H9 (cell line): ENCODE data around the gene ZDHHC17. TPM values are rescaled to one million over a fixed set of nuclear protein-coding genes. Genes with fewer than 3 reads are reported as not detected.

Experiments
- DNase-seq: peaks from one replicate; pipeline ENCODE4 v3.0.0-alpha.2; 2017
- H2AFZ ChIP-seq: one replicate; pipeline ENCODE4 v1.6.1; 2013; ENCODE audit warnings: mild to moderate bottlenecking, low read length, control low read depth, moderate library complexity
- H2AK5ac ChIP-seq: 2 replicates; pipeline ENCODE4 v1.6.1; 2013; ENCODE audit warnings: low read length, control low read depth, mixed read lengths; ENCODE audit not compliant: insufficient read length
- H2BK120ac ChIP-seq: one replicate; pipeline ENCODE4 v1.6.1; 2013; ENCODE audit warnings: low read depth, mild to moderate bottlenecking, low read length, control low read depth, inconsistent platforms; ENCODE audit not compliant: poor library complexity, severe bottlenecking
- H2BK12ac ChIP-seq: 2 replicates; pipeline ENCODE4 v1.6.1; 2013; ENCODE audit warnings: low read length, control low read depth, mixed read lengths, low read depth; ENCODE audit not compliant: insufficient read length
- H2BK15ac ChIP-seq: 2 replicates; pipeline ENCODE4 v1.6.1; 2013; ENCODE audit warnings: low read depth, low read length, control low read depth
- H2BK20ac ChIP-seq: one replicate; pipeline ENCODE4 v1.6.1; 2013; ENCODE audit warnings: low read depth, mild to moderate bottlenecking, low read length, control low read depth, inconsistent platforms; ENCODE audit not compliant: poor library complexity, severe bottlenecking
- H2BK5ac ChIP-seq: 2 replicates; pipeline ENCODE4 v1.6.1; 2013; ENCODE audit warnings: low read length, control low read depth, mixed read lengths; ENCODE audit not compliant: insufficient read length
- H3K14ac ChIP-seq: 2 replicates; pipeline ENCODE4 v1.6.1; 2013; ENCODE audit warnings: low read length, control low read depth; ENCODE audit not compliant: insufficient read depth
- H3K18ac ChIP-seq: 2 replicates; pipeline ENCODE4 v1.6.1; 2013; ENCODE audit warnings: low read depth, mild to moderate bottlenecking, mixed read lengths, low read length, control low read depth; ENCODE audit not compliant: insufficient read length
- H3K23ac ChIP-seq: 2 replicates; pipeline ENCODE4 v1.6.1; 2013; ENCODE audit warnings: low read length, control low read depth, mixed read lengths, low read depth; ENCODE audit not compliant: insufficient read length
- H3K23me2 ChIP-seq: 2 replicates; pipeline ENCODE4 v1.6.1; 2013; ENCODE audit warnings: low read depth, mild to moderate bottlenecking, mixed read lengths, low read length, control low read depth; ENCODE audit not compliant: insufficient read length, poor library complexity, severe bottlenecking
- H3K27ac ChIP-seq: 2 replicates; pipeline ENCODE4 v1.5.1; 2013; ENCODE audit warnings: low read length, control low read depth, mixed read lengths, low read depth; ENCODE audit not compliant: insufficient read length
- H3K27me3 ChIP-seq: 2 replicates; pipeline ENCODE4 v1.6.1; 2013; ENCODE audit warnings: low read length, control low read depth, inconsistent platforms; ENCODE audit not compliant: insufficient read depth
- H3K4ac ChIP-seq: 2 replicates; pipeline ENCODE4 v1.6.1; 2013; ENCODE audit warnings: low read depth, mild to moderate bottlenecking, control low read depth, inconsistent platforms, low read length, moderate library complexity
- H3K4me1 ChIP-seq: 2 replicates; pipeline ENCODE4 v1.6.1; 2013; ENCODE audit warnings: low read length, control low read depth, inconsistent platforms; ENCODE audit not compliant: insufficient read depth
- H3K4me2 ChIP-seq: 2 replicates; pipeline ENCODE4 v1.6.1; 2013; ENCODE audit warnings: low read length, control low read depth, mixed read lengths; ENCODE audit not compliant: insufficient read length, insufficient read depth
- H3K56ac ChIP-seq: 2 replicates; pipeline ENCODE4 v1.6.1; 2013; ENCODE audit warnings: low read depth, mild to moderate bottlenecking, mixed read lengths, low read length, control low read depth; ENCODE audit not compliant: insufficient read length
- H3K79me1 ChIP-seq: 2 replicates; pipeline ENCODE4 v1.6.1; 2013; ENCODE audit warnings: low read depth, mild to moderate bottlenecking, moderate library complexity, low read length, control low read depth, inconsistent platforms; ENCODE audit not compliant: insufficient read depth, poor library complexity, severe bottlenecking
- H3K79me2 ChIP-seq: 2 replicates; pipeline ENCODE4 v1.6.1; 2013; ENCODE audit warnings: low read length, control low read depth, inconsistent platforms; ENCODE audit not compliant: insufficient read depth
- H3K9ac ChIP-seq: 2 replicates; pipeline ENCODE4 v1.6.1; 2013; ENCODE audit warnings: low read length, control low read depth, mixed read lengths; ENCODE audit not compliant: insufficient read length; ENCODE audit errors: extremely low read depth
- H3K9me3 ChIP-seq: one replicate; pipeline ENCODE4 v1.6.1; 2013; ENCODE audit warnings: low read depth, low read length, inconsistent platforms; ENCODE audit not compliant: control insufficient read depth
- H3T11ph ChIP-seq: one replicate; pipeline ENCODE4 v1.6.1; 2013; ENCODE audit warnings: mild to moderate bottlenecking, low read length, control low read depth, inconsistent platforms
- H4K20me1 ChIP-seq: one replicate; pipeline ENCODE4 v1.6.1; 2013; ENCODE audit not compliant: control insufficient read depth, insufficient read length, insufficient read depth
- H4K5ac ChIP-seq: 2 replicates; pipeline ENCODE4 v1.6.1; 2013; ENCODE audit warnings: low read depth, mild to moderate bottlenecking, mixed read lengths, low read length, control low read depth; ENCODE audit not compliant: insufficient read length
- H4K8ac ChIP-seq: replicated peaks from 2 replicates; pipeline ENCODE4 v1.6.1; 2013; ENCODE audit warnings: low read length, control low read depth, mixed read lengths, low read depth; ENCODE audit not compliant: insufficient read length
- H4K91ac ChIP-seq: 2 replicates; pipeline ENCODE4 v1.6.1; 2013; ENCODE audit warnings: low read depth, mild to moderate bottlenecking, moderate library complexity, mixed read lengths, low read length, control low read depth; ENCODE audit not compliant: insufficient read length
- H3K27ac Mint-ChIP-seq, 3 experiments: 2 replicates in 2 of 3; 3 replicates in 1 of 3; pipeline ENCODE4 v1.8.0; 2020 to 2021; ENCODE audit warnings: mixed read lengths in 3 of 3, mild to moderate bottlenecking in 1 of 3, moderate library complexity in 1 of 3
- H3K27me3 Mint-ChIP-seq: 2 replicates; pipeline ENCODE4 v1.8.0; 2021; ENCODE audit warnings: low read depth, mild to moderate bottlenecking, moderate library complexity, mixed read lengths
- H3K36me3 Mint-ChIP-seq, 3 experiments: 2 replicates in 2 of 3; 3 replicates in 1 of 3; pipeline ENCODE4 v1.8.0; 2020 to 2021; ENCODE audit warnings: low read depth in 3 of 3, mixed read lengths in 3 of 3; ENCODE audit not compliant: insufficient read depth in 1 of 3
- H3K4me1 Mint-ChIP-seq, 2 experiments: 2 replicates each; pipeline ENCODE4 v1.8.0; 2020; ENCODE audit warnings: mixed read lengths in 2 of 2
- H3K4me3 Mint-ChIP-seq, 2 experiments: 2 replicates in 1 of 2; 3 replicates in 1 of 2; pipeline ENCODE4 v1.8.0; 2020 to 2021; ENCODE audit warnings: mild to moderate bottlenecking in 2 of 2, mixed read lengths in 2 of 2, moderate library complexity in 1 of 2
- H3K9me3 Mint-ChIP-seq, 2 experiments: 2 replicates in 1 of 2; 3 replicates in 1 of 2; pipeline ENCODE4 v1.8.0; 2020; ENCODE audit warnings: mild to moderate bottlenecking in 2 of 2, mixed read lengths in 2 of 2, moderate library complexity in 1 of 2
- CTCF ChIP-seq: fragments of 200-600 bp; sonication (generic); conservative IDR thresholded peaks from 3 replicates; pipeline ENCODE4 v1.8.0; 2021; ENCODE audit warnings: antibody characterized with exemption, mild to moderate bottlenecking
- WGBS: extraction: QIAGEN DNeasy Blood & Tissue Kit; methylation state at CpG from one replicate; pipeline ENCODE4 v1.1.7; 2013; ENCODE audit warnings: missing lambda C conversion rate, low lambda C conversion rate, mixed read lengths; ENCODE audit not compliant: insufficient read length; ENCODE audit errors: extremely low coverage; 5-methylcytosine and 5-hydroxymethylcytosine counted together
- total RNA-seq: library from RNA; stranded (reverse); gene quantifications from 2 replicates; pipeline ENCODE4 v1.2.1, GENCODE V29; 2021

The ZDHHC17 gene
- total RNA-seq, 1 experiment from 2014 or later = 32.6 TPM

- Mint-ChIP-seq H3K27me3 (no peaks in the 10 kb centered on the region; the same call in 1 of the 2 replicates), H3K9me3 (no peaks in the 10 kb centered on the region), H3K27ac (no peak overlapping the region), H3K4me3 (no peak overlapping the region), H3K36me3 (peaks cover 0 to 12% (median 6%) of the 10 kb centered on the region in 3 experiments; a peak in 5 of 7 replicates), H3K4me1 (peaks cover 20 to 24% of the 10 kb centered on the region in 2 experiments)
- no peak overlapping the region for H3K14ac ChIP-seq
- no peaks in the 10 kb centered on the region for H3K27me3 ChIP-seq
- TF ChIP-seq CTCF = no peak
- H3K9me3 ChIP-seq = no peaks in the 10 kb centered on the region
- H3K9ac ChIP-seq = no peak overlapping the region
- no peak overlapping the region for H3K18ac ChIP-seq
- no peak overlapping the region for H3K27ac ChIP-seq
- H3K23me2 ChIP-seq = peaks cover 5% of the 10 kb centered on the region
- no peak overlapping the region for H4K5ac ChIP-seq
- H2BK5ac ChIP-seq = no peak overlapping the region
- H3K4ac ChIP-seq = no peak overlapping the region
- H2AFZ ChIP-seq = no peak overlapping the region
- 100% methylated on average over 2 of the region's 3 CpGs for WGBS
- H3K56ac ChIP-seq = no peak overlapping the region
- H4K8ac ChIP-seq = no peak overlapping the region
- H3K79me2 ChIP-seq = peaks cover 32% of the 10 kb centered on the region
- H4K20me1 ChIP-seq = no peaks in the 10 kb centered on the region
- no peak overlapping the region for H2BK120ac ChIP-seq
- no peaks in the 10 kb centered on the region for H3K79me1 ChIP-seq
- H2BK12ac ChIP-seq = no peak overlapping the region
- no peak overlapping the region for H2AK5ac ChIP-seq
- DNase-seq = no peak
- H2BK20ac ChIP-seq = no peak overlapping the region
- no peak overlapping the region for H3K23ac ChIP-seq
- no peaks in the 10 kb centered on the region; the same call in 1 of the 2 replicates for H3K4me1 ChIP-seq
- H4K91ac ChIP-seq = no peak overlapping the region
- H3T11ph ChIP-seq = no peak overlapping the region
- no peak overlapping the region for H2BK15ac ChIP-seq
- no peak overlapping the region for H3K4me2 ChIP-seq
Measured at GRCh38 chr12:76768576-76768975, 4.7 kb downstream of the ZDHHC17 start.
